MM.1S (cell line): ENCODE measurements around the gene HSPG2.

ENCODE experiments used
- DNase-seq: peaks from one replicate; pipeline ENCODE4 v3.0.0-alpha.2; 2015
- H2AFZ ChIP-seq: fragments of 300-600 bp; sonication (generic); 2 replicates; pipeline ENCODE4 v1.6.0; 2016; ENCODE audit warnings: antibody characterized with exemption, low read length
- H3F3A ChIP-seq: fragments of 300-600 bp; sonication (generic); 2 replicates; pipeline ENCODE4 v1.6.1; 2016; ENCODE audit warnings: mild to moderate bottlenecking, antibody characterized with exemption, low read length, moderate library complexity, mixed read lengths; ENCODE audit not compliant: insufficient read depth
- H3K27ac ChIP-seq: fragments of 300-600 bp; sonication (generic); 2 replicates; pipeline ENCODE4 v1.5.1; 2016; ENCODE audit warnings: mild to moderate bottlenecking, low read length
- H3K27me3 ChIP-seq: fragments of 300-600 bp; sonication (generic); replicated peaks from 2 replicates; pipeline ENCODE4 v1.6.0; 2016; ENCODE audit warnings: low read length; ENCODE audit not compliant: insufficient read depth
- H3K36me3 ChIP-seq: fragments of 300-600 bp; sonication (generic); replicated peaks from 2 replicates; pipeline ENCODE4 v1.6.1; 2016; ENCODE audit warnings: mild to moderate bottlenecking, low read length, mixed read lengths; ENCODE audit not compliant: insufficient read depth
- H3K4me1 ChIP-seq: fragments of 300-600 bp; sonication (generic); 2 replicates; pipeline ENCODE4 v1.6.1; 2016; ENCODE audit warnings: low read length, mixed read lengths
- H3K4me2 ChIP-seq: fragments of 300-600 bp; sonication (generic); 2 replicates; pipeline ENCODE4 v1.6.0; 2016; ENCODE audit warnings: low read depth, low read length
- H3K4me3 ChIP-seq: fragments of 300-600 bp; sonication (generic); 2 replicates; pipeline ENCODE4 v1.5.1; 2016; ENCODE audit warnings: low read length, mixed read lengths
- H3K79me2 ChIP-seq: fragments of 300-600 bp; sonication (generic); 2 replicates; pipeline ENCODE4 v1.6.1; 2016; ENCODE audit warnings: mixed run types, low read length, mixed read lengths
- H3K9ac ChIP-seq: fragments of 300-600 bp; sonication (generic); 2 replicates; pipeline ENCODE4 v1.6.1; 2016; ENCODE audit warnings: low read length, mixed read lengths
- H3K9me2 ChIP-seq: fragments of 300-600 bp; sonication (generic); replicated peaks from 2 replicates; pipeline ENCODE4 v1.6.1; 2016; ENCODE audit warnings: mild to moderate bottlenecking, low read length, mixed read lengths; ENCODE audit not compliant: insufficient read depth
- H3K9me3 ChIP-seq: fragments of 300-600 bp; sonication (generic); replicated peaks from 2 replicates; pipeline ENCODE4 v1.6.1; 2016; ENCODE audit warnings: mild to moderate bottlenecking, low read length, mixed read lengths; ENCODE audit not compliant: insufficient read depth
- H4K20me1 ChIP-seq: fragments of 300-600 bp; sonication (generic); 2 replicates; pipeline ENCODE4 v1.6.1; 2016; ENCODE audit warnings: mild to moderate bottlenecking, low read length, moderate library complexity, mixed read lengths; ENCODE audit not compliant: insufficient read depth
- CTCF ChIP-seq: fragments of 300-600 bp; sonication (generic); IDR thresholded peaks from 2 replicates; pipeline ENCODE4 v1.5.1; 2016; ENCODE audit warnings: antibody characterized with exemption, low read length, mixed read lengths
- EZH2 ChIP-seq: fragments of 300-600 bp; sonication (generic); optimal IDR thresholded peaks from 2 replicates; pipeline ENCODE3; 2017; ENCODE audit warnings: low read depth, mild to moderate bottlenecking, antibody characterized with exemption, low read length, mixed read lengths
- EZH2phosphoT487 ChIP-seq: fragments of 300-600 bp; sonication (generic); IDR thresholded peaks from 2 replicates; pipeline ENCODE4 v1.6.1; 2018; ENCODE audit warnings: antibody characterized with exemption, low read length

Gene HSPG2

GRCh38 chr1:21896026-21896425 lies 41.1 kb downstream of the HSPG2 start:
- Histone ChIP-seq H3K79me2 (no peaks in the 10 kb centered on the region), H3K9me2 (no peaks in the 10 kb centered on the region), H3K27me3 (no peaks in the 10 kb centered on the region), H3K9ac (no peak overlapping the region), H3K4me1 (0 out of 2 replicates have a peak, but pooled peaks cover 4% of the 10 kb centered on the region), H3K27ac (no peak overlapping the region), H3K36me3 (no peaks in the 10 kb centered on the region), H2AFZ (no peak overlapping the region), H3K9me3 (no peaks in the 10 kb centered on the region), H3K4me3 (no peak overlapping the region), H4K20me1 (no peaks in the 10 kb centered on the region), H3F3A (no peaks in the 10 kb centered on the region), H3K4me2 (no peak overlapping the region)
- no peak for DNase-seq
- TF ChIP-seq EZH2 (no peak), CTCF (no peak), EZH2phosphoT487 (no peak)

GRCh38 chr1:21894034-21894881 lies 42.9 kb downstream of the HSPG2 start:
- H3K9me2 ChIP-seq = no peaks in the 10 kb centered on the region
- H3F3A ChIP-seq = no peaks in the 10 kb centered on the region
- H3K79me2 ChIP-seq = no peaks in the 10 kb centered on the region
- no peak overlapping the region for H2AFZ ChIP-seq
- H3K36me3 ChIP-seq = no peaks in the 10 kb centered on the region
- no peak for DNase-seq
- H3K4me1 ChIP-seq = 0 out of 2 replicates have a peak, but pooled peaks cover 8% of the 10 kb centered on the region
- H3K27ac ChIP-seq = no peak overlapping the region
- no peaks in the 10 kb centered on the region for H3K27me3 ChIP-seq
- no peak overlapping the region for H3K9ac ChIP-seq
- TF ChIP-seq CTCF = no peak
- no peak for TF ChIP-seq EZH2phosphoT487
- TF ChIP-seq EZH2 = no peak
- no peak overlapping the region for H3K4me3 ChIP-seq
- H4K20me1 ChIP-seq = no peaks in the 10 kb centered on the region
- H3K9me3 ChIP-seq = no peaks in the 10 kb centered on the region
- H3K4me2 ChIP-seq = no peak overlapping the region

- Histone ChIP-seq H3K9me2 (no peaks in the 10 kb centered on the region), H2AFZ (no peak overlapping the region), H3K4me1 (0 out of 2 replicates have a peak, but pooled peaks cover 8% of the 10 kb centered on the region), H4K20me1 (no peaks in the 10 kb centered on the region), H3K4me2 (no peak overlapping the region), H3K4me3 (no peak overlapping the region), H3K27me3 (no peaks in the 10 kb centered on the region), H3K9ac (no peak overlapping the region), H3K9me3 (no peaks in the 10 kb centered on the region), H3K79me2 (no peaks in the 10 kb centered on the region), H3K27ac (no peak overlapping the region), H3F3A (no peaks in the 10 kb centered on the region), H3K36me3 (no peaks in the 10 kb centered on the region)
- TF ChIP-seq EZH2phosphoT487 = no peak
- TF ChIP-seq EZH2 = no peak
- no peak for TF ChIP-seq CTCF
- no peak for DNase-seq
Observed at GRCh38 chr1:21893046-21893805, 43.9 kb downstream of the HSPG2 start.
